Astrocyte of the spinal cord (primary cell): ENCODE data around the gene MAP6D1.
"Not testable (repeated sequence)": the region's sequence is repeated elsewhere in the genome, so short reads cannot be mapped to it uniquely, and the experiment has no call there.

Experiments used
- DNase-seq: peaks from one replicate; pipeline ENCODE4 v3.0.0; 2011; ENCODE audit warnings: low read depth, low spot score
- H3K4me3 ChIP-seq: 2 replicates; pipeline ENCODE4 v1.5.1; 2011; ENCODE audit warnings: low read depth, mild to moderate bottlenecking, low read length, moderate library complexity
- CTCF ChIP-seq: IDR thresholded peaks from 2 replicates; pipeline ENCODE4 v1.5.1; 2012; ENCODE audit warnings: low read depth, mild to moderate bottlenecking, low read length, inconsistent platforms
- in situ Hi-C: cut with HindIII; loops from 2 replicates; pipeline ENCODE4 v1.10.0; 2017; ENCODE audit warnings: low sequenced_read_pairs

The MAP6D1 gene

GRCh38 chr3:183796372-183796771 lies 29.0 kb downstream of the MAP6D1 start:
- no peak for TF ChIP-seq CTCF
- H3K4me3 ChIP-seq = no peak overlapping the region
- in situ Hi-C loops = no loop called here
- no peak for DNase-seq

- no peak for TF ChIP-seq CTCF
- in situ Hi-C loops = no loop called here
- no peak for DNase-seq
- H3K4me3 ChIP-seq = no peak overlapping the region
Measured at GRCh38 chr3:183794452-183794851, 30.9 kb downstream of the MAP6D1 start.

GRCh38 chr3:183792976-183793375 lies 32.4 kb downstream of the MAP6D1 start:
- H3K4me3 ChIP-seq = no peak overlapping the region
- DNase-seq = no peak
- no peak for TF ChIP-seq CTCF
- in situ Hi-C loops = no loop called here

- TF ChIP-seq CTCF = no peak
- in situ Hi-C loops = no loop called here
Measured at GRCh38 chr3:183790700-183791099, 34.7 kb downstream of the MAP6D1 start.

GRCh38 chr3:183789826-183790225 lies 35.6 kb downstream of the MAP6D1 start:
- TF ChIP-seq CTCF = no peak
- no peak for DNase-seq
- in situ Hi-C loops = no loop called here
- no peak overlapping the region for H3K4me3 ChIP-seq

More at GRCh38 chr3:183790700-183791099, 34.7 kb downstream of the MAP6D1 start:
- no peak for DNase-seq
- no peak overlapping the region for H3K4me3 ChIP-seq

- H3K4me3 ChIP-seq, in situ Hi-C loops, DNase-seq: not testable (repeated sequence)
Measured at GRCh38 chr3:183784503-183784902, 40.9 kb downstream of the MAP6D1 start.

GRCh38 chr3:183782576-183783276 lies 42.7 kb downstream of the MAP6D1 start:
- H3K4me3 ChIP-seq = no peak overlapping the region
- in situ Hi-C loops = no loop called here
- DNase-seq = no peak
- TF ChIP-seq CTCF = no peak
